ENCODE data around the gene RNPEP. TPM values are rescaled to one million over a fixed set of nuclear protein-coding genes. Genes with fewer than 3 reads are reported as not detected.

The RNPEP gene
- total RNA-seq, 1 experiment from 2014 or later = 57.4 TPM

GRCh38 chr1:201947697-201948008 lies 34.8 kb upstream of the RNPEP start (continued):
- no peak for TF ChIP-seq STAT6 (CRISPR knock-in tag; conservative IDR thresholded peaks at IDR 0.05; ENCODE audit: low read depth)

DNA sequence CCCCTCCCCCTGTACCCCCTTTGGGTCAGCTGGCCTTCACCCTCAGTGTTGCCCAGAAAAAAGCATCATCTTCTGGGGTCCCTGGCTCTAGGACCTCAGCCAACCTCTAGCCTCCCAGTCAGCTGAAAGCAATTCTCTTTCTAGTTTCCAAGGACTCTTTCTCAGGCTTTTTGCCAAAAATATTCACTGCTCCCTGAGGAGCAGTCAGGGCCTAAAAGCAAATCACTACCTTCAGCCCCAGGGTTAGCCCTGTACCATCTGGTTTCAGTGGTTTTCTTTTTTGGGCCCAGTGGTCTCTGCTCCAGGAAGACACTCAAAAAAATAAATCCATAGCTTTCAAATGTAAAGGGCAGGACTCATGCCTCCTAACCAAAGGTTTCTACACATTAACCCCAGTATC lies 33.0 kb upstream of the RNPEP start:
- DNase-seq (ENCODE audit: low spot score) = no peak
- POLR2A ChIA-PET = no interaction called here
- no peak for TF ChIP-seq JAZF1 (CRISPR knock-in tag; IDR thresholded peaks at IDR 0.05)
- TF ChIP-seq ZNF121 (CRISPR knock-in tag; IDR thresholded peaks at IDR 0.05) = no peak
- no peak for TF ChIP-seq CREB1 (CRISPR knock-in tag; IDR thresholded peaks at IDR 0.05)
- TF ChIP-seq FOXP1 (CRISPR knock-in tag; IDR thresholded peaks at IDR 0.05; ENCODE audit: borderline replicate concordance) = no peak
- no peak for TF ChIP-seq ATF2 (CRISPR knock-in tag; IDR thresholded peaks at IDR 0.05; ENCODE audit: borderline replicate concordance, low read depth)
- no peak for TF ChIP-seq GABPB1 (CRISPR knock-in tag; IDR thresholded peaks at IDR 0.05)
- no peak for TF ChIP-seq MXD4 (CRISPR knock-in tag; IDR thresholded peaks at IDR 0.05; ENCODE audit: borderline replicate concordance)
- TF ChIP-seq CTCF (IDR thresholded peaks at IDR 0.05) = no peak
- TF ChIP-seq PRDM15 (CRISPR knock-in tag; IDR thresholded peaks at IDR 0.05) = no peak
- Mint-ChIP-seq H3K4me1 (peaks cover 27% of the 10 kb centered on the region), H3K9me3 (no peaks in the 10 kb centered on the region), H3K36me3 (no peaks in the 10 kb centered on the region), H3K27me3 (ENCODE audit: low read depth) (peaks cover 32% of the 10 kb centered on the region), H3K27ac (no peak overlapping the region), H3K4me3 (no peak overlapping the region)
- CTCF ChIA-PET = interaction anchor here (1.5 kb wide), 1 partner anchor 53 kb away, joined by 8 read pairs; no protein-coding TSS in a partner anchor
- no peak for ATAC-seq

DNA sequence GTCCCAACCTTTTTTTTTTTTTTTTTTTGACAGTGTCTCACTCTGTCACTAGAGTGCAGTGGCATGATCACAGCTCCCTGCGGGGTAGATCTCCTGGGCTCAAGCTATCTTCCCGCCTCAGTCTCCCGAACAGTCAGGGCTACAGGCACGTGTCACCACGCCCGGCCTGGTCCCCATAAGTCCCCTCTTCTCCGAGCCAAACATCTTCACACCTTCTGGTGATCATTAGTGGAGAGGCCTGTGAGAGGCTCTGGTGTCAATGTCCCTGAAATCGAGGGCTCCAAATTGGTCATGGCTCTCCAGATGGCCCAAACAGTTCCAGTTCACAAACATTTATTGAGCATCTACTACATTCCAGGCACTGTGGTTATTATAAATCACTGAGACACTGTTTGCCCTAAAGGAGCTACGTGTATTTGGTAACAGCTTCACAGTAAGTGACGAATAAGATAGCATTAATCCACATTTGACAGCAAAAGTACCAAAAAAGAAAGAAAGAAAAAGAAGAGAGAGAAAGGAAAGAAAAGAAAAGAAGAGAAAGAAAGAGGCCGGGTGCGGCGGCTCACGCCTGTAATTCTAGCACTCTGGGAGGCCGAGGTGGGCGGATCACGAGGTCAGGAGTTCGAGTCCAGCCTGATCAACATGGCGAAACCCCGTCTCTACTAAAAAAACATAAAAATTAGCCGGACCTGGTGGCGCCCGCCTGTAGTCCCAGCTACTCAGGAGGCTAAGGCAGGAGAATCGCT lies 28.0 kb upstream of the RNPEP start:
- POLR2A ChIA-PET = interaction anchor here (0.9 to 2.5 kb wide), 7 partner anchors 8 to 61 kb away, joined by 3 to 14 read pairs (median 5); partner anchors contain the start of genes ELF3 and LMOD1
- Mint-ChIP-seq H3K27me3 (ENCODE audit: low read depth) (no peaks in the 10 kb centered on the region; the same call in 1 of the 2 replicates), H3K4me1 (peaks cover 10% of the 10 kb centered on the region), H3K36me3 (peaks cover 25% of the 10 kb centered on the region), H3K9me3 (no peaks in the 10 kb centered on the region), H3K4me3 (peak overlapping the region; percentile 97), H3K27ac (peak overlapping the region; percentile 98)
- CTCF ChIA-PET = interaction anchor here (0.7 to 4.5 kb wide), 8 partner anchors 9 to 506 kb away, joined by 3 to 38 read pairs (median 6); partner anchors contain the start of gene LMOD1
- no peak for ATAC-seq
- DNase-seq (ENCODE audit: low spot score) = peak; percentile 23
- TF ChIP-seq FOXJ3 (CRISPR knock-in tag; IDR thresholded peaks at IDR 0.05; ENCODE audit: borderline replicate concordance) = no peak
- TF ChIP-seq CTCF (IDR thresholded peaks at IDR 0.05) = no peak
- TF ChIP-seq, protein P1, sequence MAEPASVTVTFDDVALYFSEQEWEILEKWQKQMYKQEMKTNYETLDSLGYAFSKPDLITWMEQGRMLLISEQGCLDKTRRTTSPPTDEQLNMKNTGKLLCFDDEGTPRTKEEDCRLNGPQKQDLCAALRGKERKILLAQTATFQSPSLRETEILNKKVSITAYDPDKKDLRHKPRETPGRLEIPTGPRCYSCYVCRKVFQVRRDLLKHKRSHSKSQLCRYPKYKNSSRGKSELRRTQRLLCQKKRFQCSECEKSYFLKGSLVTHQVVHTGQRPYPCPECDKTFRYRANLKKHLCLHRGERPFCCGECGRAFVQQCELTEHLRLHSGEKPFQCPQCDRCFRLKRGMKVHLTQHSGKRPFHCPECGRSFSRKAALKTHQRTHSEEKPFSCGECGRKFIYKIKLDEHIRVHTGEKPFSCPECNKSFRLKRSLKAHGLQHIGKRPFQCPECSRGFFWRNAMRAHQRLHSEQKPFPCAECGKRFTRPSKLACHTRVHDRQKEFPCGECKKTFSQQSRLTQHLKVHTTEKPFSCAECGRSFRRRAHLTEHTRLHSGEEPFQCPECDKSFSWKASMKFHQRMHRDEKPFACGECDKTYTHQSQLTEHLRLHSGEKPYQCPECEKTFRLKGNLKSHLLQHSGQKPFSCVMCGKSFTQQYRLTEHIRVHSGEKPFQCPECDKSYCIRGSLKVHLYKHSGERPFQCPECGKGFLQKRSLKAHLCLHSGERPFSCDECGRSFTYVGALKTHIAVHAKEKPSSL (CRISPR knock-in tag; conservative IDR thresholded peaks at IDR 0.05) = no peak
- no peak for TF ChIP-seq MXD4 (CRISPR knock-in tag; IDR thresholded peaks at IDR 0.05; ENCODE audit: borderline replicate concordance)
- no peak for TF ChIP-seq NR1H2 (CRISPR knock-in tag; IDR thresholded peaks at IDR 0.05)
- no peak for TF ChIP-seq MYBL2 (CRISPR knock-in tag; IDR thresholded peaks at IDR 0.05)
- no peak for TF ChIP-seq HMGA2 (CRISPR knock-in tag; IDR thresholded peaks at IDR 0.05)
- no peak for TF ChIP-seq IRF1 (CRISPR knock-in tag; IDR thresholded peaks at IDR 0.05)
- no peak for TF ChIP-seq ATF1 (CRISPR knock-in tag; IDR thresholded peaks at IDR 0.05)

All from WTC11 (cell line).